HG02642 (cell line): ENCODE results near the gene UCMA.
"Not testable (repeated sequence)": the region's sequence is repeated elsewhere in the genome, so short reads cannot be mapped to it uniquely, and the experiment has no call there.

Experiments used
- ATAC-seq: cut with Tn5 transposase; IDR thresholded peaks from one replicate; pipeline ENCODE4 v1.9.1; 2021; ENCODE audit warnings: mild to moderate bottlenecking; ENCODE audit not compliant: unreplicated experiment, poor library complexity

The UCMA gene, protein sequence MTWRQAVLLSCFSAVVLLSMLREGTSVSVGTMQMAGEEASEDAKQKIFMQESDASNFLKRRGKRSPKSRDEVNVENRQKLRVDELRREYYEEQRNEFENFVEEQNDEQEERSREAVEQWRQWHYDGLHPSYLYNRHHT

DNA sequence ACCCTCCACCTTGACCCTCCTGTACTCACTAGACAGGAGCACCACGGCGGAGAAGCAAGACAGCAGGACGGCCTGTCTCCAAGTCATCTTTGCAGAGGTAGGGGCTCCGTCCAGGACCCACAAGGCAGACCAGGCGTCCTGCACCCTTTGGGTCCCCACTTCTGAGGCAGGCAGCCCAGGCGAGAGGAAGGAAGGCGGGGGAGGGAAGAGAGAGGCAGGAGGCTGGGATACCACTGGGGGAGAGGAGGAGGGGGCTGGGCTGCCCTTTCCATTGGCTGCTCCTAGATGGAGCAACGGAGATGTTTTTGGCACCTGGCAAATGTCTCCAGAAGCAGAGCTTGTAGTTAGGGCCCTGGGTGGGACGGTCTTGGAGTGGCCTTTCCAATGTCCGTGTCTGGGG is at the start of gene UCMA:
Gene UCMA, minus strand, starts transcription at position 203 of the 400 bp plus-strand sequence. Its CDS starts 116 bp downstream, at position 87.
- no peak for ATAC-seq

DNA sequence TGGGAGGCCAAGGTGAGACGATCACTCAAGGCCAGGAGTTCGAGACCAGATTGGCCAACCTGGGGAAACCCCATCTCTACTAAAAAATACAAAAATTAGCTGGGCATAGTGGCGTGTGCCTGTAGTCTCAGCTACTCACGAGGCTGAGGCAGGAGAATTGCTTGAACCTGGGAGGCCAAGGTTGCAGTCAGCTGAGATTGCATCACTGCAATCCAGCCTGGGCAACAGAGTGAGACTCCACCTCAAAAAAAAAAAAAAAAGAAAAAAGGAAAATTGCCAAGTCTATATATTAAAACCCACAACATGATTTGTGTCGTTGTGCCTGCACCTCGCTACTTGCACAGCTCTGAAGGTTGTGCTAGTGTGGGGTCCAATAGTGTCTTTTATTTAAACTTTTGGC is 48.2 kb upstream of the UCMA start:
- ATAC-seq, result not testable (repeated sequence)

DNA sequence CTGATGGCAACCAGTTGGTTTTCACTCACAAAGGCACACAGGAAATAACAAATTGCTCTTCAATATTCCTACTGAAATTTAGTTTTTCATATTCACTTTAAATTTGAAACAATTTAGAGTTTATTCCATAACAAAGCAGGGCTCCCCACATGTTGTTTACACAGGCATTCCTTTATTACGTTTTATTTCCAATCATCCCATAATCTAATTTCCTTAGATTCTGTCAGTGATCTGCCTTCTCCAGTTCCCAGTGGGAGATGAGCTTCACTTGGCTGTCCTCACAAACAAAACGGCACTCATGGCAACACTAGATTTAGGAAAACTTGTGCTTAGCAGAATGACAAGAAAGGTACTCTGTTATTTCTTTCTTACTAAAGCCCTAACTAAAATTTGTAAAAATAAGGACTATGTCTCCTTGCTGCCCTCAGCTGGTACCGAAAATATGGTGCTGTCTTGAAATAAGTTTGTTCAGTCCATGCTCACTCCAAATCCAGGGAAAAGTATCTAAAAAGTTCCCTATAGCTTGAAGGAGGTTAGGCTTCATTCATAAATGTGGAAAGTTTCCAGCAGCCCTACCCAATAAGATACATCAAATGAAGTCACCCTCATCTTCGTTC is 42.7 kb upstream of the UCMA start:
- no peak for ATAC-seq

DNA sequence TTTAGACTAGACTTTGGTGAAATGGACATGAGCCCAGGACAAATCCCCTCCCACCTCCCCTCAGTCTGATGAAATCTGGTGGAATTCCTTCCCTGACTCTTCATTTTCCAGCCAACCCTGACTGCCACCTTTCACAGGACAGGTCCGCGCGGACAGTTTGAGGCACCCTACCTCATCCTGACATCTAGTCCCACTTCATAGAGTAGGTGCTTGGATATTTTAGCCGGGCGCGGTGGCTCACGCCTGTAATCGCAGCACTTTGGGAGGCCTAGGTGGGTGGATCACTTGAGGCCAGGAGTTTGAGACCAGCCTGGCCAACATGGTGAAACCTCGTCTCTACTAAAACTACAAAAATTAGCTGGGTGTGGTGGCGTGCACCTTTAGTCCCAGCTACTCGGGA is 42.0 kb upstream of the UCMA start:
- ATAC-seq, result not testable (repeated sequence)

DNA sequence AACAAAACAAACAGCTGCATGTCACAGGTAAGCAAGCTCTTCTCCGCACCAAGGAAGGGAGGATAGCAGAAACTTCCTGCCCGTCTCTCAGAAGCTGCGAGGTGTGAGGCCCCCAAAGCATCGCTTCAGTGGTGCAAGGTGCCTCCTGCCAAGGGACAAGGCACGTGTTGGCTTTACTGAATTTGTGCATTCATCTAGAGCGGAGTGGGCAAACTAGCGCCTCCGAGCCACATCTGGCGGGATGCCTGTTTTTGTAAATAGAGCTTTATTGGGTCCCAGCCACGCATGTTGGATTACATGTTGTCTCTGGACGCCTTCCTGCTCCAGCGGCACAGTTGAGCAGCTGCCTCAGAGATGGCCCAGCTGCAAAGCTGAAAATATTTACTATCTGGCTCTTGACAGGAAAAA is 38.0 kb upstream of the UCMA start:
- ATAC-seq, result no peak

DNA sequence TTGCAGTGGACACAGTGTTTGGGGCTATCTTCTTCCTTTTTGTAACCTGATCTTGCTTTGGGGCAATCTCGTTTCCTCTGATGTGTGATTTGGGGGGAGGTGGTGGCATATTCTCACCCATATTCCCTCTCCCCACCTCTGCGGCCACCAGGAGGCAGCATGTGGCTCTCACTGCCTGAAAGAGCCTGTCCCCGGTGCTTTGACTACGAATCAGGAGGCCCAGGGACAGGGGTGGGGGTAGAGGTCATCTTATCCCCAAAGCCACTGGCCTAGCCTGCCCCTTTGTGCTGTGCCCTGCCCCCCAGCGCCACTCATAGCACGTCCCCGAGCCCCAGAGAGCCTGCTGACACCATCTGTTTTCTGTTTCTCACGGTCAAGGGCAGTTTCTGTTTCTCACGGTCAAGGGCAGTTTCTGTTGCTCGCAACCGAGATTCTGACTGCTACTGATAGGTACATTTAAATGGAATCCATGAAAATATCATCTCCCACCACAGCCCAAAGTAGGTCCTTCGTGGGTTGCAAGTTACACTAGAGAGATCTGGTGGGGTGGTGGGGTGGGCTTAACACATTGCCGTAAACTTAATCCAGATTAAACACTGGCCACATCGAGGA is 37.5 kb upstream of the UCMA start:
- ATAC-seq, result peak; percentile 85

DNA sequence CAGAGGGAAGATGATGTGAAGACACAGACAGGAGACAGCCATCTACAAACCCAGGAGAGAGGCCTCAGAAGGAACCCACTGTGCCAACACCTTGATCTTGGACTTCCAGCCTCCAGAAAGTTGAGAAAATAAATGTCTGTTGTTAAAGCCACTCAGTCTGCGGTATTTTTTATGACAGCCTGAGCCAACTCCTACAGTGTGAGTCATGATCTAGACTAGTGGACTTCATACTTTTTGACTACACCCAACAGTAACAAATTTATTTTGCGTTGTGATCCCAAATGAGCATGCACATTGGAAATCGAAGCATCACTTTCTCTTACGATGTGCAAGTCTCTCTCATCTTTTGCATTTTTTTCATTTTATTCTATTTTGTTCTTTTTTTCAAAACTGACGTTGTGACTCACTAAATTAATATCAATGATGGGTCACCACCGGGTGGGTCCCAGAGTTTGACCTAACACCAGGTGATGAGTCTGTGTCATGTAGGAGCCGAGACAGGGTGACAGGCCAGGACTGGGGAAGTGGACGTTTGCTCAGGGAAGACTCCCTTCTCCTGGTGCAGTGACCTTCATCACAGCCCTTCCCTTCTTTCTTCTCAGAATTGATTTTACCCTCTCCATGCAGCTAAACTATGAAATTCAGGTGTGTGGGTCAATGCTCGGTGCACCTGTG is 36.8 kb upstream of the UCMA start:
- ATAC-seq, result peak; percentile 9

DNA sequence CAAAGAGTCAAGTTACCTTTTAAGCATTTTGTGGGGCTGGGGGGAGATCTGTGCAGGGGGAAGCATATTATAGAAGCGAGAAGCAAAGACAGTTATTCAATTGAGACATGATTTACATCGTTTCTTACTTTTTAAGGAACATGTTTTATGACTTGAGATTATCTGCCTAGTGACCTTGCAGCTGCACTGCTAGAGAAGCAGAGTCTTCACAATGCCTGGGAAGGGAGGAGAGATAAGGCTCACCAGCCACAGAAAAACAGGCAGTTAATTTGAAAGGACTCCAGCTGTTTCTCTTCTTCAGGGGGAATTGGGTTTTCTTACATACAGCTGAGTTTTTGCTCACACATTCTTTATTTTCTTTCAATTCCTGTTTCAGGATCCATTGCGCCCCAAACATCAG is 34.7 kb upstream of the UCMA start:
- no peak for ATAC-seq

DNA sequence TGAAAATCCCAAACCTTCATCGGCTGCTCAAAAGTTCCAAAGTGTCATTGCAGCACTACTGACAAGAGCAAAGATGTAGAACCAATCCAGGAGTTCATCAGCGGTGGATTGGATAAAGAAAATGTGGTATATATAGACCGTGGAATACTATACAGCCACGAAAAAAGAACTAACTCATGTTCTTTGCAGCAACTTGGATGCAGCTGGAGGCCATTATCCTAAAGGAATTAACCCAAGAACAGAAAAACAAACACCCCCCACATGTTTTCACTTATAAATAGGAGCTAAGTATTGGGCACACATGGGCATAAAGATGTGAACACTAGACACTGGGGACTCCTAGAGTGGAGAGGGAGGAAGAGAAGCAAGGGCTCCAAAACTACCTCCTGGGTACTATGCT is 34.1 kb upstream of the UCMA start:
- no peak for ATAC-seq

DNA sequence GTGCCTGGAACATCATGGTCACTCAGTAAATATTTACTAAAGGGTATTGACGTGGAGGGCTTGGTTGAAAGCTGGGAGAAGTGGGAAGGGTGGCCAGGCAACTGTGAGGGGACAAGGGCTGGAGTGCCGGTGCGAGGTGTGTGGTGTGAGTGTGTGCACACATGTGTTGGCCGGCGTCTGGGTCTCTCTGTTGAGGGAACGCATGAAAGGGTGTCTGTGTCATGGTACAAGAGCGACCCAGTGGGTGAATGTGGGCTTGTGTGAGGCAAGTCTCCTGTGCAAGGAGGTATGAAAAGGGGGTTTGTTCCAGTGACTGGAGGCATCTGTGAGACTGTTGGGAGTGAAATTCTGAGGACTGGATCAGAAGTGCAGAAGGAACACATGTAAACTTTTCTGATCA is 29.4 kb upstream of the UCMA start:
- ATAC-seq, result no peak

DNA sequence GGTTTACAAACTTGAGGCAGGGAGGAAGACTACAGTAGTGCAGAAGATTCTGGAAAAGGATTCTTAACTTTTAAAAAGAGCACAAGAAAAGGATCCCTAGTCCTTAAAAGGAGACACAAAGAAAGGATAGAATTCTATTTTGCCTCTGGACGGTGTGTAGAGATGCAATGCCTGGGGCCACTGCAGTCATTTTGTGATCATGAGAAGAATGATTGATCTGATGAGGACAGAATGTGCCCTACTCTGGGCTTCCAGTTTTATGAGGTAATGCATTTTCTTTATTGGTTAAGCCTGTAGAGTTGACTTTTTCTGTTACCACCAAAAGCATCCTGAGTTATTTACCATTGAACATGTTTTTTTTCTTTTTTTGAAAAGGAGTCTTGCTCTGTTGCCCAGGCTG is 28.3 kb upstream of the UCMA start:
- ATAC-seq, result no peak

DNA sequence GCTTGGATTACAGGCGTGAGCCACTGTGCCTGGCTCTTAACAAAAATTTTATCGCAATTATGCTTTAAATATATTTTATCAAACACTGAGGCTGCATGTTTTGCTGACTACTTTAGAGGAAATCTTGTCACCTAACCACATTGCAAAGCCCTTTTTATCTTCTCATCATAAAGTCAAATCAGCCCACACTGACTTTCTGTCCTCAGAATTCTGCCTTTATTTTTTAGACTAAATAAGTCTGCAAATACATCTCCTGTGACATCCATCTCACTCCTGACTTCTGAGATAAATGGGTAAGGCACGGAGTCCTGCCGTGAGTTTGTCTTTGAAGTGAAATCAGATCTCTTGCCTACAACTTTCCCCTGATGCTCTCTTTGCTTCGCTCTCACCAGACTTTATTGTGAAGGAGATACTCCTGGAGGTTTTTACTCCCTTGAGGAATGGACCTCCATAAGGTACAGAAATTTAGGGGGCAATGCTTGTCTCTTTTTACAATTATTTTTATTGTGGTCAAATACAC is 23.5 kb upstream of the UCMA start:
- ATAC-seq, result no peak

DNA sequence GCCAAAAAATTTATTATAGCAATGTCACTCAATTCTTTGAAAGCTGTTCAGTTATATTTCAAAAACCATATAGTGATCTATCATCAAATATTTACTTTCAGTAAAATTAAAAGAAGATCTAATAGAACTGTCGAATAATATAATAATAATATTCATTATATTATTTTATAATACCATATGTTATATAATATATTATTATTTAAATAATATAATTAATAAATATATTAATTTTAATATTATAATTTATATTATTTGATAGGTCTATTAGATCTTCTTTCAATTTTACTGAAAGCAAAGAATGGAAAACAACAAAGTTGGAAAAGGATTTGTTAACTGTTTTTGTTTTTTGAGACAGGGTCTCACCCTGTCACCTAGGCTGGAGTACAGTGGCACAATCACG is 22.5 kb upstream of the UCMA start:
- ATAC-seq, result no peak

DNA sequence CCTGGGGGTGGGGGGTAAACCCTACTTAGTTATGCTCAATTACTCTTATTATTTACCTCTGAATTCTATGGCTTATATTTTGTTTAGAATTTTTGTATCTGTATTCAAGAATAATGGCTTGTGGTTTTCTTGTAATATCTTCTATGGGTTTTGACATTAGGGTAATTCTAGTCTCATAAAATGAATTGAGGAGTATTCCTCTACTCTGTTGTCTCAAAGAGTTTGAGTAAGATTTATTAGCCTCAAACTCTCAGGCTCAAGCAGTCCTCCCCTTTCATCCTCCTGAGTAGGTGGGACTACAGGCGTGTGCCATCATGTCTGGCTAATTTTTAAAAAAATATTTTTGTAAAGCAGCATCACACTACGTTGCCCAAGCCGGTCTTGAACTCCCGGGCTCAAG is 19.6 kb upstream of the UCMA start:
- no peak for ATAC-seq

DNA sequence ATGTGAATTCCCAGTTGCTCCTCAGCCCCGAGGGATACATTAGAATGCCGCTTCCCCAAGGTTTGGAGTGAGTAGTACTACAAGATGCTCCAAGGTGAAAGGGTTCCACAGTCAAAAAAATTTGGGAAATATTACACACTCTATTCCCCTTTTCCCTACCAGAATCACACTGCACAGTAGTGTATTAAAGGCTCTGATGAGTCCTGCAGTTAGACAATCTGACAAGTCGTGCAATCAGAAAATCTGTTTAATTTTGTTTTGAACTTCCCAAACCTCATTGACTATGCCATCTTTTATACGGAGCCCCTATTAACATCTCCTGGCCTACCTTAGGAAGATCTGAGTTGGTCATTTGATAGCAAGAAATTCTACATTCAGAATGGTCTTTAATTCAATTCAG is 13.6 kb upstream of the UCMA start:
- no peak for ATAC-seq

DNA sequence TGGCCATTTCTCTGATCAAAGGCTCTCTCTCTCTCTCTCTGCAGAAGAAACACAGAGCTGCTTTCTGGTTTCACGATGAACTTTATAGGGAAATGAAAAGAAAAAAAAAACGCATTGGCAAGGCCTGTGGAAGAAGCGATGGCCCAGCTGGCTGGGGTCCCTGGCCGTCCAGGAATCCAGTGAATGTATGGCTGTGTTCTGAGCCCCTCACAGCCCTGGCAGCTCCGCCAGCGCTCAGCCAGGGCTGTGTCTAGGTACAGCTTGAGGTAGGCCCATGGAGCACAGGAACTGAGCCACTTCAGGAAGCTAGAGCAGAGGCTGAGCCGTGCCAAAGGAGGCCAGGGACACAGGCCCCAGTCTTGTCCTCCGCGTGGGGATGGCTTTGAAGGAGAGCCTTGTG is 13.1 kb upstream of the UCMA start:
- no peak for ATAC-seq

DNA sequence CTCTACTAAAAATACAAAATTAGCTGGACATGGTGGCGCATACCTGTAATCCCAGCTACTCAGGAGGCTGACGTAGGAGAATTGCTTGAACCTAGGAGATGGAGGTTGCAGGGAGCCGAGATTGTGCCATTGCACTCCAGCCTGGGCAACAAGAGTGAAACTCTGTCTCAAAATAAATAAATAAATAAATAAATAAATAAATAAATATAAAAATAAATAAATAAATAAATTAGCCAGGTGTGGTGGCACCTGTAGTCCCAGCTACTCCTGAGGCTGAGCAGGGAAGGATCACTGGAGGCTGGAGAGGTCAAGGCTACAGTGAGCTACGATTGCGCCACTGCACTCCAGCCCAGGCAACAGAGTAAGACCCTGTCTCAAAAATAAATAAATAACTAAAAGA is 8.1 kb upstream of the UCMA start:
- not testable (repeated sequence) for ATAC-seq

DNA sequence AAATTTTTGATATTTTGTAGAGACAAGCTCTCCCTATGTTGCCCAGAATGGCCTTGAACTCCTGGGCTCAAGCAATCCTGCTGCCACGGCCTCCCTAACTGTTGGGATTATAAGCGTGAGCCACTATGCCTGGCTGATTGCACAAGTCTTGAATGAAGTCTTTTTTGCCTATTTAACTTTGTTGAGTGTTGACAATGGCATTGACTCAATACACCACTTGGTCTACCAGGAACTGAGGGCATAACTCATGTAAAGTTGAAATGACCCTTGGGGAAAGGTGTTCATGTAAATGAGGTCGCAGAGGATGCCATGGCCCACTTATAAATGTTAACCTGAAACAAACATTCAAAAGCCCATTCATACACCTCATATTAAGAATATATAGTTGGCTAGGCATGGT is 7.4 kb upstream of the UCMA start:
- ATAC-seq, result no peak

DNA sequence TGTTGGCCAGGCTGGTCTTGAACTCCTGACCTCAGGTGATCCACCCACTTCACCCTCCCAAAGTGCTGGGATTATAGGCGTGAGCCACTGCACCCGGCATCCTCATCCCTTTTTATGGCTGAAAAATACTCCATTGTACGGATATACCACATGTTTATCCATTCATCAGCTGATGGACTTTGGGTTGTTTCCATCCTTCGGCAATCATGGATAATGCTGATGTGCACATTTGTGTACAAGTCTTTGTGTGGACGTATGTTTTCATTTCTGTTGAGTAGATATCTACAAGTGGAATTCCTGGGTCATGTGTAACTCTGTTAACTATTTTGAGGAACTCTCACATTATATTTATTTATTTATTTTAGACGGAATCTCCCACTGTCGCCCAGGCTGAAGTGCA is 5.7 kb upstream of the UCMA start:
- ATAC-seq, result no peak

DNA sequence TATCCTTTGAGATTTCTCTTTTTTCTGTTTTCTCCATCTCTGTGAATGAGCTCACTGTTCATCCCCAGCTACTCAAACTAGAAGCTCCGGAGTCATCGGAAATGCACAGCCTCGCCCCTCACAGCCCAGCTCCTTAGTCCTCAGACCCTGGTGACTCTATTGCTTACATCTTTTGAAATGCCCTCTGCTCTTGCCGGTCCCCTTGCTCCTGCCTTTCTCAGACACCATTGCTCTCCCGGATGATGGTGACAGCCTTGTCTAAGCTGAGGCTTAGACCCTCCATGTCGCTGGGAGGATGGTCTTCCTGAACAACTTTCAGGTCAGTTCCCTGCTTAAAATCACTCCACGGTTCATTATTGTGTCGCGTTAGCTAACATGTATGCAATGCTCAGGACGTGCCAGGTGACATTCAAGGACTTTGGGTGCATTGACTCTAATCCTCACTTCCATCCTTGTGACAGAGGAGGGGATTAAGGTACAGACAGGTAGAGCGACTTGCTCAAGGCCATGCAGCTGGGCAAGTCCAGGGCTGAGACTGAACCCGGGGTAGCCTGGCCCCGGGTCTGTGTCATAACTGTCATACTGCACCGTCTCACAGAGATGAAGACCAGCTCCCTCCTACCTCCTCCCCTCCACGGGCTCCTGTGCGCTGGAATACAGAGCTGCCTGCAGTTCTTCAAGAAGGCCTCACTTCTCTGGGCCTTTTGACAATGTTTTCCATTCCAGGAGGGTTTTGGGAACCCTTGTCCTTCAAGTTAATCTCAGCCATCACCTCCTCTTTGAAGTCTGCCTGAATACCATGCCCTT is 4.3 kb upstream of the UCMA start:
- no peak for ATAC-seq

DNA sequence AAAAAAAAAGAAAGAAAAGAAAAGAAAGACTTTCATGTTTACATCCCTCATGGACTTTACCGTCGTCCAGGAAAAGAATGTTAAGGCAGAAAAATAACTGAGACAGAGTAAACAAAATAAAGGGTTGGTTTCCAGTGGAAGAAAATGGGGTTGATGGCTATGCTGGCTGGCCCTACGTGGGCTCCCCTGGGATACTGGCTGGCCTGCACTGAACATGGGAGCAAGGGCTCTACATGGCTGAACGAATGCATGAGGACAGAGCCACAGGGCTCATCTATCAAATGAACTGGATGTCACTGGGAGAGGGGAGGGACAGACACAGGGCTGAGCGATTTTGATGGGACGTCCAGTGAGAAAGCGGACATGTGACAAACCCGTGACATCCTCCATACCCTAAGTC is 2.5 kb upstream of the UCMA start:
- ATAC-seq, result no peak
